ENCODE measurements around the gene SUSD3. TPM values are rescaled to one million over a fixed set of nuclear protein-coding genes. Genes with fewer than 3 reads are reported as not detected.

The SUSD3 gene
- total and polyA plus RNA-seq, 4 donors = 4.1 to 19.2 (median 11.8) TPM

DNA sequence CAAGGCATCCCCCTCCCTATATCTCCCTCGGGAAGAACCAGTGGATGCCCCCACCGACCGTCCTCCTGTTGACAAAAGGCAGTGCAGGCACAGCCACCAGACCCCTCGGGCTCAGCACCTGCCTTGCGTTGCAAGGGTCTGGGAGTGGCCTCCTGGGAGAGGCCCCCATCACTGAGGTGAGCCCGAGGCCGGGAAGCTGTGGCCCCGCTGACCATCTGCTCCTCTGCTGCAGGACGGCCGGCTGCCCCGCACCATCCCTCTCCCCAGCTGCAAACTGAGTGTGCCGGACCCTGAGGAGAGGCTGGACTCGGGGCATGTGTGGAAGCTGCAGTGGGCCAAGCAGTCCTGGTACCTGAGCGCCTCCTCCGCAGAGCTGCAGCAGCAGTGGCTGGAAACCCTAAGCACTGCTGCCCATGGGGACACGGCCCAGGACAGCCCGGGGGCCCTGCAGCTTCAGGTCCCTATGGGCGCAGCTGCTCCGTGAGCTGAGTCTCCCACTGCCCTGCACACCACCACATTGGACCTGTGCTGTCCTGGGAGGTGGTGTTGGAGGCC is 23.3 kb upstream of the SUSD3 start:
- DNase-seq (ENCODE audit: low spot score) = no peak
- Histone ChIP-seq H3K27me3 (ENCODE audit: control insufficient read depth in 4 of 4, insufficient read depth in 4 of 4, low read length in 3 of 4) (no peaks in the 10 kb centered on the region), H3K9me3 (ENCODE audit: control insufficient read depth in 4 of 4, low read length in 3 of 4) (no peaks in the 10 kb centered on the region), H3K4me3 (ENCODE audit: low read depth in 1 of 3, low read length in 3 of 3) (no peak overlapping the region), H3K4me1 (ENCODE audit: control insufficient read depth in 4 of 4, insufficient read depth in 4 of 4, low read length in 3 of 4) (peaks cover 0 to 3% (median 1%) of the 10 kb centered on the region in 4 donors), H3K27ac (ENCODE audit: low read depth in 1 of 2, low read length in 2 of 2) (no peak overlapping the region), H3K36me3 (ENCODE audit: control insufficient read depth in 4 of 4, insufficient read depth in 3 of 4, low read depth in 1 of 4, low read length in 3 of 4) (no peaks in the 10 kb centered on the region), H3K9ac (ENCODE audit: low read depth in 1 of 2, low read length in 2 of 2) (no peak overlapping the region)
- TF ChIP-seq MAX (IDR thresholded peaks at IDR 0.05) (no peak), GABPA (IDR thresholded peaks at IDR 0.05 in 1 of 2, conservative IDR thresholded peaks at IDR 0.05 in 1 of 2) (no peak)
- 94% methylated on average over 19 of the region's 19 CpGs for WGBS

DNA sequence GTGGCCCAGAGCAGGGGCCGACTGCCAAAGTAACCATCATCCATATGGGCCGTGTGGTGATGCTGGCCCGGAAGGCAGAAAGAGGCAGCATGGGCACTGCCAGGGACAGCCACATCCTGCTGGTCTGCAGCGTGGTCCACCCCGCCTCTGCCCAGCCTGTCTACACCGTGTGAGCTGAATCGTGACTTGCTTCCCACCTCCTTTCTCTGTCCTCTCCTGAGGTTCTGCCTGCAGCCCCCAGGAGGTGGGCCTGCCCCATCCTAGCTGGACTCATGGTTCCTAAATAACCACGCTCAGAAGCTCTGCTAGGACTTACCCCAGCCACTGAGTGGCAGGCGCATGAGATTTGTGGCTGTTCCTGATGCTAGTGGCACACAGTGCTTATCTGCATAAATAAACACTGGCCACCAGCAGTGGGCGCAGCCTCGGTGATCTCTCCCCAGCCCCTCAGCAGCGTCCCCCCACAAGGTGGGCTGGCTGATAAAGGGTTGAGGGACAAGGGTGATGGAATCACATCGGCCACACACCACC is 22.6 kb upstream of the SUSD3 start:
- 86% methylated on average over 13 of the region's 13 CpGs for WGBS
- H3K36me3 ChIP-seq (ENCODE audit: control insufficient read depth in 4 of 4, insufficient read depth in 3 of 4, low read depth in 1 of 4, low read length in 3 of 4) = no peaks in the 10 kb centered on the region
- no peaks in the 10 kb centered on the region for H3K27me3 ChIP-seq (ENCODE audit: control insufficient read depth in 4 of 4, insufficient read depth in 4 of 4, low read length in 3 of 4)
- no peak for DNase-seq (ENCODE audit: low spot score)
- TF ChIP-seq EGR1 (IDR thresholded peaks at IDR 0.05; ENCODE audit: low read depth in 2 of 2) = no peak
- no peak for TF ChIP-seq RXRA (IDR thresholded peaks at IDR 0.05)
- no peak for TF ChIP-seq HNF4G (IDR thresholded peaks at IDR 0.05)
- no peak for TF ChIP-seq CTCF (IDR thresholded peaks at IDR 0.05; ENCODE audit: low read depth, low read length, missing input control)
- no peak for TF ChIP-seq RAD21 (IDR thresholded peaks at IDR 0.05)
- no peak for TF ChIP-seq SP1 (IDR thresholded peaks at IDR 0.05)
- TF ChIP-seq GABPA (IDR thresholded peaks at IDR 0.05 in 1 of 2, conservative IDR thresholded peaks at IDR 0.05 in 1 of 2) = no peak
- no peak for TF ChIP-seq ZBTB33 (IDR thresholded peaks at IDR 0.05)
- TF ChIP-seq HNF4A (conservative IDR thresholded peaks at IDR 0.05) = no peak
- TF ChIP-seq, protein P1, sequence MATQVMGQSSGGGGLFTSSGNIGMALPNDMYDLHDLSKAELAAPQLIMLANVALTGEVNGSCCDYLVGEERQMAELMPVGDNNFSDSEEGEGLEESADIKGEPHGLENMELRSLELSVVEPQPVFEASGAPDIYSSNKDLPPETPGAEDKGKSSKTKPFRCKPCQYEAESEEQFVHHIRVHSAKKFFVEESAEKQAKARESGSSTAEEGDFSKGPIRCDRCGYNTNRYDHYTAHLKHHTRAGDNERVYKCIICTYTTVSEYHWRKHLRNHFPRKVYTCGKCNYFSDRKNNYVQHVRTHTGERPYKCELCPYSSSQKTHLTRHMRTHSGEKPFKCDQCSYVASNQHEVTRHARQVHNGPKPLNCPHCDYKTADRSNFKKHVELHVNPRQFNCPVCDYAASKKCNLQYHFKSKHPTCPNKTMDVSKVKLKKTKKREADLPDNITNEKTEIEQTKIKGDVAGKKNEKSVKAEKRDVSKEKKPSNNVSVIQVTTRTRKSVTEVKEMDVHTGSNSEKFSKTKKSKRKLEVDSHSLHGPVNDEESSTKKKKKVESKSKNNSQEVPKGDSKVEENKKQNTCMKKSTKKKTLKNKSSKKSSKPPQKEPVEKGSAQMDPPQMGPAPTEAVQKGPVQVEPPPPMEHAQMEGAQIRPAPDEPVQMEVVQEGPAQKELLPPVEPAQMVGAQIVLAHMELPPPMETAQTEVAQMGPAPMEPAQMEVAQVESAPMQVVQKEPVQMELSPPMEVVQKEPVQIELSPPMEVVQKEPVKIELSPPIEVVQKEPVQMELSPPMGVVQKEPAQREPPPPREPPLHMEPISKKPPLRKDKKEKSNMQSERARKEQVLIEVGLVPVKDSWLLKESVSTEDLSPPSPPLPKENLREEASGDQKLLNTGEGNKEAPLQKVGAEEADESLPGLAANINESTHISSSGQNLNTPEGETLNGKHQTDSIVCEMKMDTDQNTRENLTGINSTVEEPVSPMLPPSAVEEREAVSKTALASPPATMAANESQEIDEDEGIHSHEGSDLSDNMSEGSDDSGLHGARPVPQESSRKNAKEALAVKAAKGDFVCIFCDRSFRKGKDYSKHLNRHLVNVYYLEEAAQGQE (IDR thresholded peaks at IDR 0.05) = no peak
- TF ChIP-seq MAX (IDR thresholded peaks at IDR 0.05) = no peak
- TF ChIP-seq TAF1 (conservative IDR thresholded peaks at IDR 0.05) = no peak
- no peak for TF ChIP-seq JUND (IDR thresholded peaks at IDR 0.05)
- no peak for TF ChIP-seq ATF3 (IDR thresholded peaks at IDR 0.05)
- TF ChIP-seq NR2F2 (IDR thresholded peaks at IDR 0.05) = no peak
- TF ChIP-seq FOXA1 (IDR thresholded peaks at IDR 0.05) = no peak
- no peak for TF ChIP-seq FOXA2 (IDR thresholded peaks at IDR 0.05)
- TF ChIP-seq YY1 (IDR thresholded peaks at IDR 0.05) = no peak
- H3K4me3 ChIP-seq (ENCODE audit: low read depth in 1 of 3, low read length in 3 of 3) = no peak overlapping the region
- H3K9me3 ChIP-seq (ENCODE audit: control insufficient read depth in 4 of 4, low read length in 3 of 4) = no peaks in the 10 kb centered on the region
- no peak overlapping the region for H3K9ac ChIP-seq (ENCODE audit: low read depth in 1 of 2, low read length in 2 of 2)
- H3K27ac ChIP-seq (ENCODE audit: low read depth in 1 of 2, low read length in 2 of 2) = no peak overlapping the region
- peaks cover 0 to 3% (median 1%) of the 10 kb centered on the region in 4 donors for H3K4me1 ChIP-seq (ENCODE audit: control insufficient read depth in 4 of 4, insufficient read depth in 4 of 4, low read length in 3 of 4)
